Neural progenitor cell (in vitro differentiated cells): ENCODE data around the gene GPR34. TPM values are rescaled to one million over a fixed set of nuclear protein-coding genes. Genes with fewer than 3 reads are reported as not detected.

Source experiments
- DNase-seq: peaks from one replicate; pipeline ENCODE4 v3.0.0-alpha.2; 2016; ENCODE audit warnings: low spot score
- H2AFZ ChIP-seq: fragments of 200-600 bp; sonication (generic); replicated peaks from 2 replicates; pipeline ENCODE4 v1.6.1; 2016; ENCODE audit warnings: antibody characterized with exemption
- H3F3A ChIP-seq: fragments of 200-600 bp; sonication (generic); 2 replicates; pipeline ENCODE4 v1.6.1; 2016; ENCODE audit warnings: antibody characterized with exemption, low read depth
- H3K27ac ChIP-seq: fragments of 200-600 bp; sonication (generic); 2 replicates; pipeline ENCODE4 v1.5.1; 2016; ENCODE audit warnings: mild to moderate bottlenecking
- H3K27me3 ChIP-seq: fragments of 200-600 bp; sonication (generic); 2 replicates; pipeline ENCODE4 v1.6.1; 2016; ENCODE audit warnings: mild to moderate bottlenecking, moderate library complexity
- H3K36me3 ChIP-seq: fragments of 200-600 bp; sonication (generic); 2 replicates; pipeline ENCODE4 v1.5.1; 2016
- H3K4me1 ChIP-seq: fragments of 200-600 bp; sonication (generic); 2 replicates; pipeline ENCODE4 v1.6.1; 2016; ENCODE audit warnings: mixed run types
- H3K4me2 ChIP-seq: fragments of 200-600 bp; sonication (generic); 2 replicates; pipeline ENCODE4 v1.6.1; 2016
- H3K4me3 ChIP-seq: fragments of 200-600 bp; sonication (generic); 2 replicates; pipeline ENCODE4 v1.5.1; 2016
- H3K79me2 ChIP-seq: fragments of 200-600 bp; sonication (generic); 2 replicates; pipeline ENCODE4 v1.6.1; 2016; ENCODE audit warnings: low read depth
- H3K9ac ChIP-seq: fragments of 200-600 bp; sonication (generic); 2 replicates; pipeline ENCODE4 v1.6.1; 2016
- H3K9me3 ChIP-seq: fragments of 200-600 bp; sonication (generic); 2 replicates; pipeline ENCODE4 v1.5.1; 2016; ENCODE audit warnings: low read depth
- H4K20me1 ChIP-seq: fragments of 200-600 bp; sonication (generic); 2 replicates; pipeline ENCODE4 v1.6.1; 2016; ENCODE audit warnings: low read depth
- H3K27ac Mint-ChIP-seq: 3 replicates; pipeline ENCODE4 v1.8.0; 2021; ENCODE audit warnings: mixed read lengths
- H3K27me3 Mint-ChIP-seq: 2 replicates; pipeline ENCODE4 v1.8.0; 2022; ENCODE audit warnings: low read depth, mild to moderate bottlenecking, inconsistent platforms, moderate library complexity, mixed read lengths; ENCODE audit not compliant: insufficient read depth
- H3K36me3 Mint-ChIP-seq: 3 replicates; pipeline ENCODE4 v1.8.0; 2021; ENCODE audit warnings: mixed read lengths
- H3K4me1 Mint-ChIP-seq: 3 replicates; pipeline ENCODE4 v1.8.0; 2021; ENCODE audit warnings: mixed read lengths
- H3K4me3 Mint-ChIP-seq: 3 replicates; pipeline ENCODE4 v1.8.0; 2021; ENCODE audit warnings: mild to moderate bottlenecking, moderate library complexity, mixed read lengths
- H3K9me3 Mint-ChIP-seq: 3 replicates; pipeline ENCODE4 v1.8.0; 2020; ENCODE audit warnings: mixed read lengths
- CTCF ChIP-seq: fragments of 200-600 bp; sonication (generic); IDR thresholded peaks from 2 replicates; pipeline ENCODE4 v1.5.1; 2017; ENCODE audit warnings: antibody characterized with exemption, mild to moderate bottlenecking
- EZH2 ChIP-seq: fragments of 200-600 bp; sonication (generic); IDR thresholded peaks from 2 replicates; pipeline ENCODE4 v1.6.1; 2017; ENCODE audit warnings: antibody characterized with exemption, mild to moderate bottlenecking, moderate library complexity
- EZH2phosphoT487 ChIP-seq: fragments of 200-600 bp; sonication (generic); IDR thresholded peaks from 2 replicates; pipeline ENCODE4 v1.6.1; 2017; ENCODE audit warnings: antibody characterized with exemption
- small RNA-seq: library from RNA; depleted of rRNA; stranded (forward); fragments of <200 nt; gene quantifications from one replicate; pipeline ENCODE3, GENCODE V24; 2015
- total RNA-seq: library from RNA; depleted of rRNA; stranded (reverse); fragments of >200 nt; gene quantifications from 2 replicates; pipeline ENCODE4 v1.2.3, GENCODE V29; 2015; ENCODE audit warnings: low replicate concordance

The GPR34 gene
- total RNA-seq, 1 donor from 2014 or later = not detected

DNA sequence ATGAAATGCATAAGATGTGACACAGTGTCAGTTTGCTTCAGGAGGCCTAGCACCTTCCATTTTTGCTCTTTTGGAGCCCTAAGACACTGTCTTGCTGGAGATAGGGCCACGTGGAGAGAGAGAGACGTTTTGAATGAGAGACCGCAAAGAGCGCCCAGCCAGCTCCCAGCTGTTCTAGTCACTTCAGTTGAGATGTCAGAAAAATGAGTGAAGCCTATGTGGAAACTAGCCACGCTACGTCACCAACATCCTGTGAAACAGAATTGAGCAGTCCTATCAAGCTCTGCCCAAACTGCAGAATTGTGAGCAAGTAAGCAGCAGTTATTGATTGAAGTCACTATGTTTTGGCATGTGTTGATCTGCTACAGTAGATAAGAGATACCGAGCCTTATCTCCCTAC, 48.3 kb downstream of the GPR34 start:
- no peak overlapping the region for H3K27ac Mint-ChIP-seq
- peaks cover 5% of the 10 kb centered on the region for H3K4me1 ChIP-seq
- no peaks in the 10 kb centered on the region for H3K27me3 ChIP-seq
- no peak for DNase-seq
- H3K27me3 Mint-ChIP-seq = no peaks in the 10 kb centered on the region
- peaks cover 4% of the 10 kb centered on the region for H3F3A ChIP-seq
- H3K9ac ChIP-seq = no peak overlapping the region
- H3K4me3 ChIP-seq = no peak overlapping the region
- H3K4me1 Mint-ChIP-seq = peaks cover 4% of the 10 kb centered on the region
- H3K36me3 ChIP-seq = no peaks in the 10 kb centered on the region
- no peak overlapping the region for H3K4me2 ChIP-seq
- H4K20me1 ChIP-seq = no peaks in the 10 kb centered on the region
- H3K79me2 ChIP-seq = no peaks in the 10 kb centered on the region
- H3K9me3 ChIP-seq = no peaks in the 10 kb centered on the region
- H3K27ac ChIP-seq = no peak overlapping the region
- TF ChIP-seq EZH2phosphoT487 = no peak
- no peak overlapping the region for H3K4me3 Mint-ChIP-seq
- H3K9me3 Mint-ChIP-seq = no peaks in the 10 kb centered on the region
- H3K36me3 Mint-ChIP-seq = no peaks in the 10 kb centered on the region
- H2AFZ ChIP-seq = no peak overlapping the region

DNA sequence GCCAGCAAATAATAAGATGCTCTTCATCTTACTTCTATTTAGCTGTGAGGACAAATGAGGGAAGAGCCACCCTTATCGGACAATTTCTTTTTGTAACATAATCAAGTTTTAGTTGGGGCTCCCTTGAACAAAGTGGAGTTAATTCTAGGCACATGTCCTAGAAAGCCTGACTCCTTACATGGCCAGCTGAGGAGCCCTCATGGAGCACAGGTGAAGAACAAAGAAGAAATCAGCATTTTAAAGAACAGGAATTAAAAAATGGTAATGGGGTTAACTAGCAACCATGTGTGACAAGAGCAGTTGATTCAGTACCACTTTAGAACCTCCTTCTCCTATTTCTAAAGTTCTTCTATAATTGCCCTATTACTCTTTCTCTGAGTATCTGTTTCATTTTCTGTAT, 51.1 kb downstream of the GPR34 start:
- Mint-ChIP-seq H3K4me3 (no peak overlapping the region), H3K27me3 (no peaks in the 10 kb centered on the region), H3K9me3 (no peaks in the 10 kb centered on the region), H3K36me3 (peaks cover 7% of the 10 kb centered on the region), H3K4me1 (no peaks in the 10 kb centered on the region), H3K27ac (no peak overlapping the region)
- no peaks in the 10 kb centered on the region for H3K9me3 ChIP-seq
- no peak overlapping the region for H3K4me2 ChIP-seq
- no peaks in the 10 kb centered on the region for H3K27me3 ChIP-seq
- H3K4me1 ChIP-seq = no peaks in the 10 kb centered on the region
- H3K36me3 ChIP-seq = no peaks in the 10 kb centered on the region
- DNase-seq = no peak
- TF ChIP-seq EZH2phosphoT487 (no peak), CTCF (no peak), EZH2 (no peak)
- no peak overlapping the region for H3K4me3 ChIP-seq
- no peak overlapping the region for H2AFZ ChIP-seq
- H3K27ac ChIP-seq = no peak overlapping the region
- H4K20me1 ChIP-seq = no peaks in the 10 kb centered on the region
- no peak overlapping the region for H3K9ac ChIP-seq
- no peaks in the 10 kb centered on the region for H3K79me2 ChIP-seq
- peaks cover 4% of the 10 kb centered on the region for H3F3A ChIP-seq

Small RNA genes lying within 50 kb of the gene (small RNA-seq; reads per million reads assigned to genes)
- gene RN7SL144P = not detected

Other genes with a start within 250 kb of the GPR34 start
- gene NYX, start 241.6 kb upstream of the GPR34 start, total RNA-seq = not detected in 2 replicates
- not detected in 2 replicates for gene GPR82, start 35.2 kb downstream of the GPR34 start, total RNA-seq
- 64.5 and 85.4 TPM in 2 replicates for gene CASK, start 234.6 kb downstream of the GPR34 start, total RNA-seq